ENCODE measurements around the gene PPIE. TPM values are rescaled to one million over a fixed set of nuclear protein-coding genes. Genes with fewer than 3 reads are reported as not detected.
"Not testable (repeated sequence)": the region's sequence is repeated elsewhere in the genome, so short reads cannot be mapped to it uniquely, and the experiment has no call there.

The PPIE gene
- polyA plus RNA-seq, 6 donors from 2014 or later, result 52.8 to 118 (median 82.0) TPM

GRCh38 chr1:39779821-39780220, 41.1 kb downstream of the PPIE start:
- Mint-ChIP-seq H3K27me3 (peaks cover 15 to 22% (median 16%) of the 10 kb centered on the region in 3 donors), H3K36me3 (no peaks in the 10 kb centered on the region), H3K4me3 (no peak overlapping the region), H3K9me3 (no peaks in the 10 kb centered on the region), H3K27ac (no peak overlapping the region), H3K4me1 (peaks cover 0 to 5% (median 3%) of the 10 kb centered on the region in 3 donors)
- no peak for ATAC-seq (ENCODE audit: low read depth in 2 of 2)
- no peak for DNase-seq

DNA sequence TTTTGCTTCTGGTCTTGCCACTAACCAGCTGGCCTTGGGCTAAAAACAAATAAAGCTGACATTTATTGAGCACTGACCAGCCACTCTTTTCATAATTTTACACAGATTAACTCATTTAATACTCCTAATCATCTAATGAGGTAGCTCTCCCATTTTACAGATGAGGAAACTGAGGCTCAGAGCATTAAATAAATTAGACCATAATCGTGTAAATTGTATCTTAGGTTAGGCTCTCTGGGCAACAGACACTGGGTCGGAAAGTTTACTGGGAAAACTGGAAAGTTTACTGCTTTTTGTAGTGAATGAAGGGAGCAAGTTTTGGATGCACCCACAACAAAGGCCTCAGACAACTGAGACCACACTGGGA, 42.6 kb downstream of the PPIE start:
- no peak for DNase-seq
- H3K27me3 Mint-ChIP-seq, result peaks cover 12 to 27% (median 16%) of the 10 kb centered on the region in 3 donors
- H3K4me1 Mint-ChIP-seq, result peaks cover 0 to 2% (median 2%) of the 10 kb centered on the region in 3 donors
- H3K27ac Mint-ChIP-seq, result no peak overlapping the region
- no peak for ATAC-seq (ENCODE audit: low read depth in 2 of 2)
- H3K36me3 Mint-ChIP-seq, result no peaks in the 10 kb centered on the region
- no peak overlapping the region for H3K4me3 Mint-ChIP-seq
- no peaks in the 10 kb centered on the region for H3K9me3 Mint-ChIP-seq

DNA sequence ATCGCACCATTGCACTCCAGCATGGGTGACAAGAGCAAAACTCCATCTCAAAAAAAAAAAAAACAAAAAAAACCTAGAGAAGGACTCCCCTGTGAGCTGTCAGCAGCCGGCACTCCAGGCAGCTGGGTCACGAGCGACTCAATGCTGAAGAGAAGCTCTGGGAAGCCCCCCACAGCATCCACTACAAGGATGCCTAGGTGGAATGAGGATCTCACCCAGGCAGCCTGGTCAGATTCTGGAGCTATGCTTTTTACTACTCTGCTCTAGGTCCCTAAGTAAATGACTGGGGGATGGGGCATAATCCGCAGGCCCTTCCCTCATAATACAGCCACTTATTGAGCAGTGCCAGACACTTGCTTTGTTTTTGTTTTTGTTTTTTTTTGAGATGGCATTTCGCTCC, 43.4 kb downstream of the PPIE start:
- H3K36me3 Mint-ChIP-seq, result no peaks in the 10 kb centered on the region
- DNase-seq (no peak), ATAC-seq (ENCODE audit: low read depth in 2 of 2) (no peak)
- H3K4me3 Mint-ChIP-seq, result no peak overlapping the region
- H3K9me3 Mint-ChIP-seq, result no peaks in the 10 kb centered on the region
- no peak overlapping the region for H3K27ac Mint-ChIP-seq
- H3K27me3 Mint-ChIP-seq, result peaks cover 14 to 33% (median 19%) of the 10 kb centered on the region in 3 donors
- H3K4me1 Mint-ChIP-seq, result peaks cover 0 to 2% (median 0%) of the 10 kb centered on the region in 3 donors

- not testable (repeated sequence) for H3K4me1 Mint-ChIP-seq; H3K4me3 Mint-ChIP-seq; H3K36me3 Mint-ChIP-seq; ATAC-seq (ENCODE audit: low read depth in 2 of 2); H3K27ac Mint-ChIP-seq; H3K9me3 Mint-ChIP-seq; DNase-seq
- peaks cover 19 to 39% (median 24%) of the 10 kb centered on the region in 3 donors for H3K27me3 Mint-ChIP-seq
These were observed 44.0 kb downstream of the PPIE start for GRCh38 chr1:39782685-39783084.

DNA sequence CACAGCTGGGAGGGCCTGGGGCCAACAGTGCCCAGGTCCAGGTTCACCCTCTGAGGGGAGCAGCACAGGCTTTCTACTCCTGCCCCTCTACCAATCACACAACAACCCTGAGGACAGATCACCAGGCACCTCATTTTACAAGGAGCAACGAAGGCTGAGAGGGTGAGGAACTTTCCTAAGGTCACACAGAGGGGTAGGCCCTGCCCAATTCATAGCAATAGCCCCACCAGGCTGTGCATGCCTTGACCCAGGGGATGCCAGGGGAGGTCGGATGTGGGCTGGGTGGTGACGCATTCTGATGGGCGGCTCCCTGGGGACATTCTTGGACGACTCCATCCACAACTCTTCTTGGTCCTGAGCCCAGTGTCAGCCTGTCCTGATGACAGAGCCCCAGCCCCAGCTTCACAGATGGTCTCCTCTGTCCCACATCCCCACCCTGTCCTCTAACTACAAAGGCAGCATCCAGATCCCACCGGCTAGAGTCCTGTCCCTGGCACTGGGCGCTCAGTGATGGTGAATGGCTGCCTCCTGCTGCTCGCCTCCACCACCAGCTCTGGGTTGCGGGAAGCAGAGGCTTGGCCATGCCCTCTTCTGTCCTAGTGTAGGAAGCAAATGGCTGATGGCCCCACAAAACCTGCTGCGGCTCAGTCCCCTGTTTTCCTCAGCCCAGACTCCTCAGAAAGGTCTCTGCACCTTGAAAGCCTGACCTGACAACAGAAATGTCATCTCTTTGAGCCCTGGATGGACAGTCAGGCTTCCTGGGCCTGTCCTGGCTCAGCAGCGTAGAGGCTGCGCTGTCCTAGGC, 47.8 kb downstream of the PPIE start:
- H3K4me1 Mint-ChIP-seq; H3K9me3 Mint-ChIP-seq; H3K36me3 Mint-ChIP-seq; DNase-seq; ATAC-seq (ENCODE audit: low read depth in 2 of 2): not testable (repeated sequence)
- Mint-ChIP-seq H3K27me3 (peaks cover 8 to 48% (median 17%) of the 10 kb centered on the region in 3 donors), H3K27ac (peak overlapping the region in 1 of 6 donors; percentile 74), H3K4me3 (peak overlapping the region; percentile 39 to 89 (median 67))

DNA sequence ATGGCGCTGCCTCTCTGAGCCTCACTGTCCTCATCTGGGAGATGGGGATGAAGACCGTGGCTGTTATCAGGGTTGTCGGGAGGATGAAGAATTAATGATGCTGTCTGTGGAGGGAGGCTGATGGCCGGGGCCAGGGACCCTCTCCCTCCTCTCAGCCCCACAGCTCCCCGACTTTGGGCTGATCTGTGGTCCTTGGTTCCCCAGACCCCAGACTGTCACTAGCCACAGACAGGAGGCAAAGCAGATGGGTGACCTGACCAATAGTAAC, 48.4 kb downstream of the PPIE start:
- not testable (repeated sequence) for ATAC-seq (ENCODE audit: low read depth in 2 of 2); H3K36me3 Mint-ChIP-seq; H3K4me1 Mint-ChIP-seq; H3K9me3 Mint-ChIP-seq; DNase-seq
- H3K4me3 Mint-ChIP-seq, result peak overlapping the region in 7 of 8 donors; percentile 62 to 89 (median 74)
- peaks cover 8 to 49% (median 18%) of the 10 kb centered on the region in 3 donors for H3K27me3 Mint-ChIP-seq
- H3K27ac Mint-ChIP-seq, result peak overlapping the region in 2 of 6 donors; percentile 54 to 74

DNA sequence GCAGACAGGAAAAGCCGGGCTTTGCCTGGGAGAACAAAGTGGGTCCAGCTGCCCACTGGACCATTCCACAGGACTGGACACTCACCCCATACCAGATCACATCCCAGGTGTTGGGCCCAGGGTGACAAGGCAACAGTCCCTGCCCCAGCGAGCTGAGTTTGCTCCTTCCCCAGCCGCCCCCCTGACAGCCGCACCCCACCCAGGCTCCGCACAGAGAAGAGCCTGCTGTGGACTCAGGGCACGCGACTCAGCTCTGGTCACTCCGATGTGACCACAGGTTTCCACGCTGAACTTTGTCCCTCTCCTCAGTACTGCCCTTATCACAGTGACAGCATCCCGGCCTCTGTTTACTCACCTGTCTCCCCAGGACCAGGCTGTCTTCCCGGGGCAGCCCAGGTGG, 48.8 kb downstream of the PPIE start:
- DNase-seq (no peak), ATAC-seq (ENCODE audit: low read depth in 2 of 2) (no peak)
- peak overlapping the region; percentile 53 to 89 (median 72) for H3K4me3 Mint-ChIP-seq
- peaks cover 10 to 53% (median 22%) of the 10 kb centered on the region in 3 donors for H3K27me3 Mint-ChIP-seq
- H3K9me3 Mint-ChIP-seq, result peaks cover 0 to 1% (median 0%) of the 10 kb centered on the region in 7 donors
- H3K36me3 Mint-ChIP-seq, result peaks cover 0 to 1% of the 10 kb centered on the region in 2 donors
- H3K27ac Mint-ChIP-seq, result peak overlapping the region in 1 of 6 donors; percentile 32
- peaks cover 7 to 10% (median 7%) of the 10 kb centered on the region in 3 donors for H3K4me1 Mint-ChIP-seq

GRCh38 chr1:39787964-39788363, 49.3 kb downstream of the PPIE start:
- H3K9me3 Mint-ChIP-seq; H3K36me3 Mint-ChIP-seq; ATAC-seq (ENCODE audit: low read depth in 2 of 2); H3K27ac Mint-ChIP-seq; DNase-seq: not testable (repeated sequence)
- Mint-ChIP-seq H3K4me1 (peaks cover 7 to 15% (median 10%) of the 10 kb centered on the region in 3 donors), H3K27me3 (peaks cover 15 to 56% (median 27%) of the 10 kb centered on the region in 3 donors), H3K4me3 (peak overlapping the region in 7 of 8 donors; percentile 40 to 89 (median 64))

DNA sequence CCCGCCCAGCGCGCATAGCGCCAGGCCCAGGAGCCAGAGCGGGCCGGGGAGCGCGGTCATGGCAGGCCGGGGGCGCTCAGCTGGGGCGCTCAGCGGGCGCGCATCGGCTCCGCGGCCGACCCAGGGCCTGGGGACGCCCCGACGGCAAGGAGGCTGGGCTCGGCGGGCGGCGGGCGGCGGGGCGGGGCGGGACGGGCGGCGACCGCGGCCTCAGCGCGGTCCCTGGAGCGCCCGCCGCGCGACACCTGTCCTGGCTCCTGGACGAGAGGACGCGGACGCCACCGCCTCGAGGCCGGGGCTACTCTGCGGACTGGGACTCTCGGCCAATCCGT, 49.7 kb downstream of the PPIE start:
- peaks cover 0 to 8% of the 10 kb centered on the region in 2 donors for H3K36me3 Mint-ChIP-seq
- DNase-seq (no peak), ATAC-seq (ENCODE audit: low read depth in 2 of 2) (peak; percentile 38 to 44)
- H3K4me3 Mint-ChIP-seq, result peak overlapping the region in 1 of 8 donors; percentile 86
- H3K4me1 Mint-ChIP-seq, result peaks cover 10 to 16% (median 14%) of the 10 kb centered on the region in 3 donors
- peaks cover 0 to 1% (median 0%) of the 10 kb centered on the region in 7 donors for H3K9me3 Mint-ChIP-seq
- H3K27me3 Mint-ChIP-seq, result peaks cover 16 to 56% (median 30%) of the 10 kb centered on the region in 3 donors
- H3K27ac Mint-ChIP-seq, result no peak overlapping the region

DNA sequence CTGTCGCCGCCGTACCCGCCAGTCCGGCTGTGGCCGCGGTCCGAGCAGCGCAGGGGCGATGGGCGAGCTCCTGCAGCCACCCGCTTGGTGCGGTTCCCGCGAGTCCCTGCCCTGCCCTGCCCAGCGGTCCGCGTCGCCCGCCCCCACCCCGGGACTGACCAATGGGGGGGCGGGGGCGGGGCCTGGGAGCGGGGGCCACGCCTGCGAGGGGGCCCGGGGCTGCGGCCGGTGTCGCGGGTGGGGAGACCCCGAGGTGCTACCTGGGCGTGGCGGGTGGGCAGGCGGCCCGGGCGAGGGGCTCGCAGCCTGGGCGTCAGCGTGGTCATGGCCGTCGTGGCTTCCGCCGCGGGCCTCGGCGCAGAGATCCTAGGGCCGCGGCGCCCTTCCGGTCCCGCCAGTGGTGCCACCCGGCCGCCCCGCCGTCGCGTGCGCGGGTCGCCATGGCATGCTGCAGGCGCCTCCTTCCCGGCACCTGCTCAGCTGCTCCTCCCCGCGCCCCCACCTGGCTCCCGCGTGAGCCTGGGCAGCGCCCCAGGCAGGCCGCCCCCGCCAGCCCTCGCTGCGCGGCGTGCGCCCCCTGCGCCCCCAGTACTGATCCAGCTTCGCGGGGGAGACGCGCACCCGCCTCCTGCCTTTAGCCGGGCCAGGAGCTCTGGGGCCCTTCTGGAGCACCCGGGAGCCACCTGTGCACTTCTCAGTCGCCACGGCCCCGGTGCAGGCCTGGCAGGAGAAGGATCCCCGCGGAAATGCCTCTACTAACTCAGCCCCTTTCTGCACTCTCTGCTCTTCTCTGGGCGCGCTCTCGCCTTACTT, 50.3 kb downstream of the PPIE start, which contains the start of gene BMP8B:
Gene BMP8B, minus strand, starts transcription at position 108 of the 813 bp plus-strand sequence. CDS start 380 bp downstream, outside the sequence.
- DNase-seq (peak; percentile 61), ATAC-seq (ENCODE audit: low read depth in 2 of 2) (peak; percentile 72 to 76)
- peaks cover 0 to 1% (median 0%) of the 10 kb centered on the region in 7 donors for H3K9me3 Mint-ChIP-seq
- H3K27me3 Mint-ChIP-seq, result peaks cover 20 to 55% (median 30%) of the 10 kb centered on the region in 3 donors
- H3K36me3 Mint-ChIP-seq, result peaks cover 0 to 8% of the 10 kb centered on the region in 2 donors
- H3K4me1 Mint-ChIP-seq, result peaks cover 13 to 16% (median 15%) of the 10 kb centered on the region in 3 donors
- peak within 1 kb of the TSS; percentile 61 to 92 (median 82) for H3K4me3 Mint-ChIP-seq
- H3K27ac Mint-ChIP-seq, result peak within 1 kb of the TSS in 3 of 6 donors; percentile 54 to 92 (median 65)

DNA sequence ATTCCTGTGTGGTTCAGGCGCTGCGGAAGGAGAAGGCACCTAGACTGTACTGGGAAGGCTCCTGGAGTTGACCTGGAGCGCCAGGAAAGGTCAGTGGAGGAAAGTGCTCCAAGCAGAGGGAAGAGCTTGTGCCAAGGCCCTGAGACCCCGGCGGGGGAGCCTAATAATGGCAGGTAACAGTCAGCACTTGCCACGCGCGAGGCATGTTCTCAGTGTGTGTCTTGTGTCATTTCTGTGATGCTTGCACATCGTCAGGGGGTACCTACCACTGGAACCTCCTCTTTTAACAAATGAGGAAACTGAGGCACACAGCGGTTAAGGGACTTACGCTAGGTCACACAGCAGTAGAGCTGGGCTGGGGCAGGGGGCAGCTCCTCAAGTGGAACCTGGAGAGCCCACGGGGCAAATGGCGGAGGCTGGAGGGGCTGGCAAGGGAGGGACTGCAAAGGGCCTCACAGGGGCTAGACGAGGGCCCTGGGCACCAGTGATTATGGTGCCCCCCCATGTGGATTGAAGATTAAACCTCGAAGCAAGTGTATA, 51.0 kb downstream of the PPIE start:
- Mint-ChIP-seq H3K27me3 (peaks cover 22 to 57% (median 32%) of the 10 kb centered on the region in 3 donors), H3K9me3 (peaks cover 0 to 1% (median 0%) of the 10 kb centered on the region in 7 donors), H3K27ac (peak overlapping the region in 3 of 6 donors; percentile 54 to 92 (median 65)), H3K36me3 (peaks cover 0 to 8% of the 10 kb centered on the region in 2 donors), H3K4me3 (peak overlapping the region; percentile 61 to 92 (median 82)), H3K4me1 (peaks cover 13 to 16% (median 15%) of the 10 kb centered on the region in 3 donors)
- ATAC-seq (ENCODE audit: low read depth in 2 of 2) (no peak), DNase-seq (no peak)

DNA sequence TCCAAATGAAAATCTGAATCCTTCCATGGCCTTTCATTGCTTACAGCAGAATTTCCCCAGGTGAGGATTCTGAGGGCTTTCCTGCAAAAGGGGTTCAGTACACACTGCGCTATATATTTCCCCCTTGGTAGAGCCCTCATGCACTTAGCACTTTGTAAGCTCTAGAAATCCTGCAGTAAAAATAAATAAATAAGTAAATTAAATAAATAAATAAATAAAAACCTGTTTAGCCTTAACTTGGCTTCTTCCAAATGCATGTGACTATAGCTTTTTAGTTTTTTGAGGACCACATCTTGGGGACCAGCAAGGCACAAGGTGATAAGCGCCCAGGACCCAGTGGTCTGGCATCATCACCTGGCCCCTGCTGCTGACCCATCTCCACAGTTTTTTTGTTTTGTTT, 53.2 kb downstream of the PPIE start:
- ATAC-seq (ENCODE audit: low read depth in 2 of 2) (no peak), DNase-seq (no peak)
- Mint-ChIP-seq H3K27ac (no peak overlapping the region), H3K36me3 (peaks cover 0 to 8% of the 10 kb centered on the region in 2 donors), H3K27me3 (peaks cover 25 to 51% (median 32%) of the 10 kb centered on the region in 3 donors), H3K9me3 (peaks cover 0 to 1% (median 0%) of the 10 kb centered on the region in 7 donors), H3K4me3 (no peak overlapping the region), H3K4me1 (peaks cover 13 to 16% (median 15%) of the 10 kb centered on the region in 3 donors)

DNA sequence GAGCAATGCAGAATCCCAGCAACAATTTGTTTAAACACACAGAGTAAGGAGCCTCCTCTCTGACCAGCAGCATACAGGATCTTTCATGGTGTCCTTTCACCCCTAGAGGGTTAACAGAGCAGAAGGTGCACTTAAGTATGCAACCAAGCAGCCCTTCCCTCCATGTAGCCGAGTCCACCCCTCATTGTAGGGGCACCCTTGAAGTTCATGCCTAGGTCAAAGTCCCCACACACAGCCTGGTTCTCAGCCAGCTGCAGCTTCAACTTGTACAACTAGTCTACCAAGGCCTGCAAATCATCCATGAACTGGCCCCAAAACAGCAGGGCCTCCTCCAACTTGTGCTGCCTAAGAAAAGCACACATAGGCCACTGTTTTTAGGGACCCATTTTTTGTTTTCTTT, 57.0 kb downstream of the PPIE start:
- H3K27me3 Mint-ChIP-seq, result peaks cover 17 to 33% (median 22%) of the 10 kb centered on the region in 3 donors
- H3K9me3 Mint-ChIP-seq, result no peaks in the 10 kb centered on the region
- no peak overlapping the region for H3K4me3 Mint-ChIP-seq
- peaks cover 0 to 8% of the 10 kb centered on the region in 2 donors for H3K36me3 Mint-ChIP-seq
- ATAC-seq (ENCODE audit: low read depth in 2 of 2), result no peak
- DNase-seq, result no peak
- no peak overlapping the region for H3K27ac Mint-ChIP-seq
- peaks cover 7 to 19% (median 16%) of the 10 kb centered on the region in 3 donors for H3K4me1 Mint-ChIP-seq

All from naive B cell (primary cell).